ENCODE measurements around the gene KCNA1. TPM values are rescaled to one million over a fixed set of nuclear protein-coding genes. Genes with fewer than 3 reads are reported as not detected.

The KCNA1 gene
- total RNA-seq, 4 donors from 2014 or later: not detected

GRCh38 chr12:4918950-4919660 lies 9.4 kb downstream of the KCNA1 start:
- no peak overlapping the region for H3K27ac ChIP-seq
- H3K9me3 ChIP-seq: no peaks in the 10 kb centered on the region
- H3K36me3 ChIP-seq: no peaks in the 10 kb centered on the region
- no peak for TF ChIP-seq CTCF (IDR thresholded peaks at IDR 0.05)
- TF ChIP-seq POLR2A (IDR thresholded peaks at IDR 0.05): no peak
- 65 to 70% methylated on average over 6 of the region's 6 CpGs for WGBS, 2 donors
- H3K4me1 ChIP-seq: no peaks in the 10 kb centered on the region
- DNase-seq: no peak
- intact Hi-C loops (cut with DNase I): no loop called here
- H3K27me3 ChIP-seq: peaks cover 0 to 80% (median 0%) of the 10 kb centered on the region in 4 donors
- no peak overlapping the region for H3K4me3 ChIP-seq

GRCh38 chr12:4932576-4932975 lies 22.9 kb downstream of the KCNA1 start:
- TF ChIP-seq CTCF (IDR thresholded peaks at IDR 0.05): no peak
- TF ChIP-seq POLR2A (IDR thresholded peaks at IDR 0.05): no peak
- WGBS, 2 donors: 84 to 85% methylated on average over 6 of the region's 6 CpGs
- Histone ChIP-seq H3K9me3 (no peaks in the 10 kb centered on the region), H3K36me3 (no peaks in the 10 kb centered on the region), H3K4me1 (no peaks in the 10 kb centered on the region), H3K4me3 (no peak overlapping the region), H3K27ac (no peak overlapping the region), H3K27me3 (peaks cover 0 to 72% (median 1%) of the 10 kb centered on the region in 4 donors)
- no peak for DNase-seq
- intact Hi-C loops (cut with DNase I): no loop called here

- no peak overlapping the region for H3K4me3 ChIP-seq
- no peak overlapping the region for H3K27ac ChIP-seq
- H3K4me1 ChIP-seq: no peaks in the 10 kb centered on the region
- 62 to 63% methylated on average over 1 of the region's 1 CpG for WGBS, 2 donors
- H3K27me3 ChIP-seq: peaks cover 0 to 72% (median 1%) of the 10 kb centered on the region in 4 donors
- DNase-seq: no peak
- TF ChIP-seq POLR2A (IDR thresholded peaks at IDR 0.05) (no peak), CTCF (IDR thresholded peaks at IDR 0.05) (no peak)
- intact Hi-C loops (cut with DNase I): no loop called here
- no peaks in the 10 kb centered on the region for H3K36me3 ChIP-seq
- no peaks in the 10 kb centered on the region for H3K9me3 ChIP-seq
Observed at GRCh38 chr12:4933411-4933810, 23.7 kb downstream of the KCNA1 start.

GRCh38 chr12:4934407-4935035 lies 24.8 kb downstream of the KCNA1 start:
- Histone ChIP-seq H3K4me3 (no peak overlapping the region), H3K27ac (no peak overlapping the region), H3K27me3 (peaks cover 0 to 78% (median 1%) of the 10 kb centered on the region in 4 donors), H3K36me3 (no peaks in the 10 kb centered on the region), H3K4me1 (no peaks in the 10 kb centered on the region), H3K9me3 (no peaks in the 10 kb centered on the region)
- 43 to 65% methylated on average over 2 of the region's 2 CpGs for WGBS, 2 donors
- no peak for TF ChIP-seq POLR2A (IDR thresholded peaks at IDR 0.05)
- TF ChIP-seq CTCF (IDR thresholded peaks at IDR 0.05): no peak
- intact Hi-C loops (cut with DNase I): no loop called here
- no peak for DNase-seq

GRCh38 chr12:4938900-4939299 lies 29.2 kb downstream of the KCNA1 start:
- WGBS, 2 donors: 57 to 60% methylated on average over 7 of the region's 7 CpGs
- Histone ChIP-seq H3K9me3 (no peaks in the 10 kb centered on the region), H3K4me3 (no peak overlapping the region), H3K27ac (no peak overlapping the region), H3K36me3 (no peaks in the 10 kb centered on the region), H3K4me1 (no peaks in the 10 kb centered on the region), H3K27me3 (peaks cover 0 to 40% (median 1%) of the 10 kb centered on the region in 4 donors)
- intact Hi-C loops (cut with DNase I): no loop called here
- no peak for DNase-seq
- TF ChIP-seq POLR2A (IDR thresholded peaks at IDR 0.05) (no peak), CTCF (IDR thresholded peaks at IDR 0.05) (no peak)
